ENCODE data around the gene COL1A2.

Gene COL1A2

GRCh38 chr7:94412762-94413322 lies 18.1 kb downstream of the COL1A2 start:
- DNase-seq = no peak

- DNase-seq = no peak
Measured at GRCh38 chr7:94414481-94414880, 19.8 kb downstream of the COL1A2 start.

- DNase-seq = no peak
Measured at GRCh38 chr7:94414980-94415379, 20.3 kb downstream of the COL1A2 start.

GRCh38 chr7:94417306-94417705 lies 22.6 kb downstream of the COL1A2 start:
- no peak for DNase-seq

GRCh38 chr7:94417901-94418300 lies 23.2 kb downstream of the COL1A2 start:
- no peak for DNase-seq

- no peak for DNase-seq
Measured at GRCh38 chr7:94418851-94419250, 24.2 kb downstream of the COL1A2 start.

GRCh38 chr7:94420328-94420727 lies 25.6 kb downstream of the COL1A2 start:
- no peak for DNase-seq

- DNase-seq = no peak
Measured at GRCh38 chr7:94421681-94422080, 27.0 kb downstream of the COL1A2 start.

- DNase-seq = no peak
Measured at GRCh38 chr7:94422136-94422535, 27.4 kb downstream of the COL1A2 start.

- no peak for DNase-seq
Measured at GRCh38 chr7:94422827-94423460, 28.2 kb downstream of the COL1A2 start.

- no peak for DNase-seq
Measured at GRCh38 chr7:94423863-94424735, 29.4 kb downstream of the COL1A2 start.

GRCh38 chr7:94425546-94425945 lies 30.9 kb downstream of the COL1A2 start:
- DNase-seq = no peak

- DNase-seq = no peak
Measured at GRCh38 chr7:94426980-94427875, 32.5 kb downstream of the COL1A2 start.

GRCh38 chr7:94429153-94429552 lies 34.5 kb downstream of the COL1A2 start:
- no peak for DNase-seq

GRCh38 chr7:94431176-94431575 lies 36.5 kb downstream of the COL1A2 start:
- DNase-seq = no peak

GRCh38 chr7:94431619-94432280 lies 37.1 kb downstream of the COL1A2 start:
- DNase-seq = no peak

GRCh38 chr7:94432281-94432670 lies 37.6 kb downstream of the COL1A2 start:
- no peak for DNase-seq

- DNase-seq = no peak
Measured at GRCh38 chr7:94432817-94433216, 38.1 kb downstream of the COL1A2 start.

- DNase-seq = no peak
Measured at GRCh38 chr7:94433224-94433623, 38.5 kb downstream of the COL1A2 start.

- no peak for DNase-seq
Measured at GRCh38 chr7:94434042-94434441, 39.3 kb downstream of the COL1A2 start.

GRCh38 chr7:94436018-94436604 lies 41.4 kb downstream of the COL1A2 start:
- peak; percentile 20 for DNase-seq

- DNase-seq = no peak
Measured at GRCh38 chr7:94436700-94437099, 42.0 kb downstream of the COL1A2 start.
